Fibroblast of skin of abdomen (primary cell): ENCODE results near the gene ALPK3.
"Not testable (repeated sequence)": the region's sequence is repeated elsewhere in the genome, so short reads cannot be mapped to it uniquely, and the experiment has no call there.

Source experiments
- DNase-seq: peaks from one replicate; pipeline ENCODE4 v3.0.0-alpha.2; 2013

The ALPK3 gene

GRCh38 chr15:84874981-84875699, 58.0 kb downstream of the ALPK3 start:
- DNase-seq: no peak

- DNase-seq: no peak
These were observed 59.1 kb downstream of the ALPK3 start for GRCh38 chr15:84876269-84876668.

DNA sequence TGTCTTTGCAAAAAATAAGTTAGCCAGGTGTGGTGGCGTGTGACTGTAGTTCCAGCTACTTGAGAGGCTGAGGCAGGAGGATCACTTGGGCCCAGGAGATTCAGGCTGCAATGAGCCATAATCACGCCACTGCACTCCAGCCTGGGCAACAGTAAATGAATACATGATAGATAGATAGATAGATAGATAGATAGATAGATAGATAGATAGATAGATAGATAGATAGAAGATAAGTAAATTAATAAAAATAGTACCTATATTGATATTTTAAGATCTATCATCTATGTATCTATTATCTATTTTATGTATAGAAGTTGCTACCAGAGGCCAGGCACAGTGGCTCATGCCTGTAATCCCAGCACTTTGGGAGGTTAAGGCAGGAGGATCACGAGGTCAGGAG, 60.5 kb downstream of the ALPK3 start:
- not testable (repeated sequence) for DNase-seq

GRCh38 chr15:84878504-84878903, 61.3 kb downstream of the ALPK3 start:
- peak; percentile 38 for DNase-seq

GRCh38 chr15:84879088-84879780, 62.1 kb downstream of the ALPK3 start:
- no peak for DNase-seq

- no peak for DNase-seq
These were observed 62.9 kb downstream of the ALPK3 start for GRCh38 chr15:84880007-84880406.

DNA sequence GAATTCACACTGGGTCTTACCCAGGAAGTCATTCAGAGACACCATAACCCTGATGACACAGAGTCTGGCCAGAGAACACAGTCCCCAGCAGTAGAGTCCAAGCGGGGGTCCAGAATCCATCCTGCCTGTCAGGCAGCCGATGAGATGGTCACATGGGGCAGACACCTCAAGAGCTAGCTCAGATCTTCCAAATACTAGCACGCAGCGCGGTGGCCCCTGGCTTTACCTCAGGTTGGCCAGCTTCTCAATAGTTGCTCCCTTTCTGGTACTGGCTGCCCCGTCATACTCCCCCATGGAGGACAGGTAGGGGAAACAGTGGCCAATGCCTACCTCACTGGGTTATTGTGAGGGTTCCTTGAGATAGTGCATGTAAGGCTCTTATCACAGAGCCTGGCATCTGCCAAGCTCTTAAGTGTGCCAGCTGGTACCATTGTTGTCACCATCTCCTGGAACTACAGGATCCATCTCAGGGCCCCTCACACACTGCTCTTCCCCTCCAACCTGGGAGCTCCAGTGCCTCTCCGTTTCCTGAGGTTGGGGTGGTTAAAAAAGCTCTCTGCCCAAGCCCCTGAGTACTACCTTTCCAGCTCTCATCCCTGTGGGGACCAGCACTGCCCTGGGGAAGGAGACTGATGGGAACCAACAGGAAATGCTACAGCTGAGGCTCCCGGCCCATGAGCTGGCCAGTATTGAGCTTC, 63.8 kb downstream of the ALPK3 start:
- DNase-seq: no peak

DNA sequence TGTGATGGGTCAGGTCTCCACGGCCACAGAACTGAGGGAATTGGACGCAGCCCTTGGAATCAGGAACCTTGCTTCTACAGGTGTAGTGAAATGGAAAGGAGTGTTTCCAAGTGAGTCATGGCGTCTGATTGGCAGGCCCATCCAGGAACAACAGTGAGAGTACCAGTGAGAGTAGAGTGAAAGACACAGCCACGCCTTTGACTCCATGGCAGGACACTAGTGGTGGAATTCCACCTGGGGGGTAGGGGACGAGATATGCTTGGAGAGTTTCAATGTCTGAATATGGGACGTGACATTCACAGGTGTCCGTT, 64.3 kb downstream of the ALPK3 start:
- no peak for DNase-seq

GRCh38 chr15:84883466-84883865, 66.3 kb downstream of the ALPK3 start:
- DNase-seq: no peak

DNA sequence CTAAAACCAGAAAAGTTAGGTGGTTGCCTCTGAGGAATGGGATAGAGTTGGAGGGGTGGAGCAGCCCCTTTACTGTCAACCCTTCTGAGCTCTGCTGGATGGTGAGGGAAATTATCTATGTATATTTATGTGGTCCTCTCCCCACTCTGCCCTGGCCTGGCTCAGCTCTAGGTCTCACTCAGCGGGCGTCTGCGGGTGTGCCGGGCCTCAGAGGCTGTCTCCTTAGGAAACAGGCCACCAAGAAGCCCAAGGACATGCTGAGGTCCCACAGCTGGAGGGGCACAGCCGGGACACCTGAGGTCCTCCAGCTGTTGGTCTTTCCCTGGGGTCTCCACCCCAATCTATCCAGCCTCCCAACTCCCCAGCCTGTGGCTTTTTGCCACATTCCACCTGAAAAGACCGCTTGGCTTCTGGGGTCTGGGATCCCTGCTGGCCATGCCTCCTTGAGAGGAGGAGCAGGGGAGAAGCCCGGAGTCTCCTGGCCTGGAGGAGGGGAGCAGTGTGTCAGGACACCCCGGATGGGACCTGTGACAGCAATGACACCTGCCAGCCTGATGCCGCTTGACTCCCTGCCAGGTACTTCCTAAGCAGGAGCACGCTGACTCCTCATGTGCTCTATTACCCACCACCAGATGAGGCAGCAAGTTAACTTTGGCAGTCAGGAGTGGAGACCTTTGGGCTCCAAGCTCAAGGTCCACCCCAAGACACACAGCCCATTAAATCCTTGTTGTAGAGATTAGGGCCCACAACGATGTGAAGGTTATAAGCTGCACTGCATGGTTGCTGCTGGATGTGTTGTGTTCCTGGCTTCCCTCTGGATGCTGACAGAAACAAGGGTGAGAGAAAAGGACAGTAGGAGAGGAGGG, 67.0 kb downstream of the ALPK3 start, which contains the start of gene SLC28A1:
Gene SLC28A1, plus strand, starts transcription at position 747 of the 866 bp plus-strand sequence. CDS start 3,099 bp downstream, outside the sequence.
- no peak for DNase-seq

DNA sequence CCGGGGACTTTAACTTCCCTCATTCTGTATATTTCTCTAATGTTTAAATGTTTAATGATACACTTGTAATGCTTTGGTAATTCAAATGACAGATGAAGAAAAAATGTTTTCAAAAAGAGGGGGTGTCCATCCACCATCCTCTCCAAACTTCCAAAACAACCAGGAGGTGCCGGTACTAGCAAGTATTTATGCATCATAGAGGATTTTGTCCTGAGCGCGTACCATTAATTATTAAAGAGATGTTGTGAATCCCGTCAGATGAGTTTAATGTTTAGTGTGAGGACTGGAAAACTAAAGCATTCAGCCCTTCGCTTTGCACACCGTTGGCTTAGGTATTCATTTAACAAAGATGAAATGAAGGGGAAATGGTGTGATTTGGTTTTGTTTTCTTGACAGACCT, 68.6 kb downstream of the ALPK3 start:
- no peak for DNase-seq

GRCh38 chr15:84886211-84886983, 69.2 kb downstream of the ALPK3 start:
- DNase-seq: no peak

GRCh38 chr15:84886984-84887299, 69.8 kb downstream of the ALPK3 start:
- no peak for DNase-seq

DNA sequence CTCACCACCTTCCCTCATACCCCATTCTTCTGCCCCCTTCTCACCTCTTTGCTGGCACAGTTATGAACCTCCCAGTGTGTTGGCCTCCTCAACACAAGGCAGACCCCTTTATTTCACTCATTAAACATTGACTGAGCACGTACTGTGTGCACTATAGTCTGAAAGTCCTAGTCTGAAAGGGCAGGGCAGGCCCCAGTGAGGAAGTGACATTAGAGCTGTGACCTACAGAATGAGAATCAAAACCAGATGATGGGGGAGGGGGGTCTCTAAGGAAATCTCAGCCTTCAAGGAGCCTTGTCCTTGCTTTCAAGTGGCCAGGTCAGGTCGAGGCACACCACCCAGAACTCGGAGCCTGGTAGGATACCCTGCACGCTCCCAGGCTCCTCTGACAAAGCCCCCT, 70.8 kb downstream of the ALPK3 start:
- no peak for DNase-seq

DNA sequence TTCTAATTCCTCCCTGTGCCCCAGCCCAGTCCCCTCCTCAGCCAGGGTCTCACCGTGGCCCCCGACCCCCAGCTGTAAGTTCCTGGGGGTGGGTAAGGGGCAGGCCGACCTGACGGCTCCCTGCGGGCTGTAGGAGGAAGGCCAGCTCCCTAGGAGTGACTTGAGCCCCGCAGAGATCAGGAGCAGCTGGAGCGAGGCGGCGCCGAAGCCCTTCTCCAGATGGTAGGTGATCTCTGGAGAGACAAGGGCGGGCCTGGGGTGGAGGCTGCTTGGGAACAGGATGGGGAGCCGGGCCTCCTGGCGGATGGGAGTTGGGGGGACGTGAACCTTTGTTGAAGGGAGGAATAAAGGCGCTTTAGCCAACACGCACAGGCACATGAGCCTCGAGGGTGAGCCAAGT, 71.5 kb downstream of the ALPK3 start:
- DNase-seq: no peak

DNA sequence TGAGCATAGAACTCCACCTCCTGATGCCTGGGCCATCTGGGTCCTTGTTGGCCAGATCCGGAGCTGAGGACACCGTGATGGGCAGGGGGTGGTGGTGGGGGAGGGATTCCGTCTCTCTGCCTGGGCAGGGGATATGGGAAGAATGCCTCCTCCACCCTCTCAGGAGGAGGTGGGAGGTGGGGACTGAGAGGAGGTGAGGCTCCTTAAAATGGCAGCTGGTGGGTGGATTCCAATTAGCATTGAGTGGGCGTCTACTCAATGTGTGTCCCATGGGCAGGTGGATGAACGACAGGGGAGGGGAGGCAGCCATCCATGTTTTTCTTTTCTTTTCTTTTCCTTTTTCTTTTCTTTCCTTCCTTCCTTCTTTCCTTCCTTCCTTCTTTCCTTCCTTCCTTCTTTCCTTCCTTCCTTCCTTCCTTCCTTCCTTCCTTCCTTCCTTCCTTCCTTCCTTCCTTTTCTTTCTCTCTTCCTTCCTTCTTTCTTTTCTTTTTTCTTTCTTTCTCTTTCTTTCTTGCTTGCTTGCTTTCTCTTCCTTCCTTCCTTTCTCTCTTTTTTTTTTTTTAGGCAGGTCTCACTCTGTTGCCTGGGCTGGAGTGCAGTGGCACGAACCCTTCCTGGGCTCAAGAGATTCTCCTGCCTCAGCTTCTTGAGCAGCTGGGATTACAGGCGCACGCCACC, 72.3 kb downstream of the ALPK3 start:
- DNase-seq: no peak

DNA sequence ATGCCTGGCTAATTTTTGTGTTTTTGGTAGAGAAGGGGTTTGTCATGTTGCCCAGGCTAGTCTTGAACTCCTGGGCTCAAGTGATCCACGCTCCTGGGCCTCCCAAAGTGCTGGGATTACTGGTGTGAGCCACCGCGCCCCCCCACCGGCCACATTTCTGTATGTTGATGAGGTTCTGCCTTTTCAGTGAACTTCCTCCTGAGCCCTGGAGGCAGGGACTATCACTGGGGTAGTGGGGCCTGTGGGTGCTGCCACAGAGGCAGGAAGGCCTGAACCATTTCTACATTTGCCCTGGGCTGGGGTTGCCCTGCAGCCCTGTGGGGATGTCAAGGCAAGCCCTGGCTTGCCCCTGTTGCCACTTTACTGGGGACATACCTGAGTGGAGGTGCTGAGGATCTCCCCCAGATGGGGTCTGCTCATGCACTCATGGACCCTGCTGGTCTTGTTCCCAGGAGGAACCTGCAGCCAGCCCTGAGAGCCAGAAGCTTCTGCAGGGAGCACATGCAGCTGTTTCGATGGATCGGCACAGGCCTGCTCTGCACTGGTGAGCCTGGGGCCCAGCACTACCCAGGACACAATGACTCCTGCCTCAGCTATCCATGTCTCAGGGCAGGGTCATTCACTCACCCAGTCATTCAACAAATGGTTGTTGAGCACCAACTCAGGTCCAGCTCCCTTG, 73.0 kb downstream of the ALPK3 start:
- no peak for DNase-seq

- no peak for DNase-seq
These were observed 73.6 kb downstream of the ALPK3 start for GRCh38 chr15:84890670-84891162.

- no peak for DNase-seq
These were observed 74.2 kb downstream of the ALPK3 start for GRCh38 chr15:84891339-84891738.

DNA sequence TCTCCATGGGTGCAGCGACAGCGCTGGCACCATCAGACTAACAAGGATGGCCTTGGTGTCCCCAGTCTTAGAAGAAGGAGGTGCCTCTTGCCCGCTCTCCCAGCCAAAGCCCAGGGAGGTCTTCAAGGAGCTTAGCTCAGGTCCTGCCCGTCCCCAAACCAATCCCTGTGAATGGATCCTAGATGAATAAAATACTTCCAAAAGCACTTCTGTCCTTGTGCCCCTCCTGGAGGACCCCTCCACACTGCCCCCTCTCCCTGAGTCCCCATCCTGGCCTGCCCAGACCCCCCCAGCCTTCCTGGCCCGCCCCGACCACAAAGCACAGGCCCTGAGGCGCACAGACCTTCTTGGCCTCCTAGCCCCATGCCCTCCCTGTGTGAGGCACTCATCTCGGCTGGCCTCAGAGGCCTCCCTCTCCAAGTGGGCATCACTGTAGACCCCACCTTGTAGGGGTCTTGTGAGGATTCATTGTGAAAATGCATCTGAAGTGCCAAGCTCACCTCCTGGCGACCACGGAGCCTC, 75.7 kb downstream of the ALPK3 start:
- DNase-seq: no peak

GRCh38 chr15:84893607-84894006, 76.5 kb downstream of the ALPK3 start:
- DNase-seq: no peak
